ENCODE measurements around the gene GJB2. TPM values are rescaled to one million over a fixed set of nuclear protein-coding genes. Genes with fewer than 3 reads are reported as not detected.

GJB2 gene
- total RNA-seq, 1 experiment from 2014 or later, result 53.0 TPM

GRCh38 chr13:20217168-20217567 lies 24.4 kb upstream of the GJB2 start:
- intact Hi-C loops (cut with micrococcal nuclease), result no loop called here
- ChIA-PET POLR2A (ENCODE audit: unreplicated experiment) (interaction anchor here (0.7 kb wide), 1 partner anchor 20 kb away, joined by 3 read pairs; no protein-coding TSS in a partner anchor), CTCF (no interaction called here)

GRCh38 chr13:20209948-20210347 lies 17.2 kb upstream of the GJB2 start:
- intact Hi-C loops (cut with micrococcal nuclease), result no loop called here
- TF ChIP-seq EZH2 (IDR thresholded peaks at IDR 0.05; ENCODE audit: low read length, unreplicated experiment), result no peak
- TF ChIP-seq CTCF (conservative IDR thresholded peaks at IDR 0.05; ENCODE audit: low read depth, low read length), result no peak
- TF ChIP-seq EZH2phosphoT487 (IDR thresholded peaks at IDR 0.05; ENCODE audit: borderline replicate concordance, low read length), result no peak
- no peak for ATAC-seq
- Histone ChIP-seq H3K79me2 (ENCODE audit: low read length) (no peaks in the 10 kb centered on the region), H3K27me3 (ENCODE audit: low read length) (no peaks in the 10 kb centered on the region), H3K4me1 (ENCODE audit: insufficient read depth, low read length) (no peaks in the 10 kb centered on the region), H3F3A (ENCODE audit: low read length, unreplicated experiment) (no peaks in the 10 kb centered on the region), H3K36me3 (ENCODE audit: low read depth, low read length) (no peaks in the 10 kb centered on the region), H3K27ac (ENCODE audit: low read length) (no peak overlapping the region), H3K4me2 (ENCODE audit: low read length) (no peak overlapping the region), H3K4me3 (ENCODE audit: low read length) (no peak overlapping the region), H3K9me2 (replicated peaks; ENCODE audit: low read length) (no peaks in the 10 kb centered on the region), H3K9ac (ENCODE audit: low read length) (no peak overlapping the region), H4K20me1 (ENCODE audit: low read length) (no peaks in the 10 kb centered on the region), H3K9me3 (ENCODE audit: low read length) (no peaks in the 10 kb centered on the region), H2AFZ (ENCODE audit: low read length) (no peak overlapping the region)
- POLR2A ChIA-PET (ENCODE audit: unreplicated experiment), result no interaction called here
- CTCF ChIA-PET, result no interaction called here
- no peak for DNase-seq
- BruUV-seq (replicated peaks), result no TSS peak

More at GRCh38 chr13:20217168-20217567, 24.4 kb upstream of the GJB2 start:
- Histone ChIP-seq H3K4me1 (ENCODE audit: insufficient read depth, low read length) (no peaks in the 10 kb centered on the region), H3K27me3 (ENCODE audit: low read length) (no peaks in the 10 kb centered on the region), H3F3A (ENCODE audit: low read length, unreplicated experiment) (no peaks in the 10 kb centered on the region), H3K9me3 (ENCODE audit: low read length) (no peaks in the 10 kb centered on the region), H3K4me3 (ENCODE audit: low read length) (no peak overlapping the region), H4K20me1 (ENCODE audit: low read length) (no peaks in the 10 kb centered on the region), H3K79me2 (ENCODE audit: low read length) (no peaks in the 10 kb centered on the region), H3K4me2 (ENCODE audit: low read length) (no peak overlapping the region), H3K9me2 (replicated peaks; ENCODE audit: low read length) (no peaks in the 10 kb centered on the region), H3K9ac (ENCODE audit: low read length) (no peak overlapping the region), H3K36me3 (ENCODE audit: low read depth, low read length) (no peaks in the 10 kb centered on the region), H2AFZ (ENCODE audit: low read length) (no peak overlapping the region), H3K27ac (ENCODE audit: low read length) (no peak overlapping the region)
- TF ChIP-seq CTCF (conservative IDR thresholded peaks at IDR 0.05; ENCODE audit: low read depth, low read length) (no peak), EZH2 (IDR thresholded peaks at IDR 0.05; ENCODE audit: low read length, unreplicated experiment) (no peak), EZH2phosphoT487 (IDR thresholded peaks at IDR 0.05; ENCODE audit: borderline replicate concordance, low read length) (no peak)
- no TSS peak for BruUV-seq (replicated peaks)
- DNase-seq, result no peak
- no peak for ATAC-seq

GRCh38 chr13:20206698-20207235 lies 14.0 kb upstream of the GJB2 start:
- DNase-seq (no peak), ATAC-seq (no peak)
- ChIA-PET CTCF (no interaction called here), POLR2A (ENCODE audit: unreplicated experiment) (no interaction called here)
- TF ChIP-seq EZH2 (IDR thresholded peaks at IDR 0.05; ENCODE audit: low read length, unreplicated experiment) (no peak), CTCF (conservative IDR thresholded peaks at IDR 0.05; ENCODE audit: low read depth, low read length) (no peak), EZH2phosphoT487 (IDR thresholded peaks at IDR 0.05; ENCODE audit: borderline replicate concordance, low read length) (no peak)
- Histone ChIP-seq H3K4me3 (ENCODE audit: low read length) (no peak overlapping the region), H2AFZ (ENCODE audit: low read length) (no peak overlapping the region), H3K27me3 (ENCODE audit: low read length) (no peaks in the 10 kb centered on the region), H3K36me3 (ENCODE audit: low read depth, low read length) (no peaks in the 10 kb centered on the region), H3K4me2 (ENCODE audit: low read length) (no peak overlapping the region), H3K9ac (ENCODE audit: low read length) (no peak overlapping the region), H3K27ac (ENCODE audit: low read length) (no peak overlapping the region), H3K9me2 (replicated peaks; ENCODE audit: low read length) (no peaks in the 10 kb centered on the region), H3K79me2 (ENCODE audit: low read length) (no peaks in the 10 kb centered on the region), H3K9me3 (ENCODE audit: low read length) (no peaks in the 10 kb centered on the region; the same call in 1 of the 2 replicates), H3K4me1 (ENCODE audit: insufficient read depth, low read length) (no peaks in the 10 kb centered on the region), H3F3A (ENCODE audit: low read length, unreplicated experiment) (no peaks in the 10 kb centered on the region), H4K20me1 (ENCODE audit: low read length) (no peaks in the 10 kb centered on the region)
- BruUV-seq (replicated peaks), result no TSS peak
- intact Hi-C loops (cut with micrococcal nuclease), result no loop called here

Measured in PC-3 (cell line).